Panc1 (cell line): ENCODE measurements around the gene LRP1B.

Experiments
- POLR2AphosphoS5 ChIP-seq: IDR thresholded peaks from 2 replicates; pipeline ENCODE4 v1.6.1; 2012; ENCODE audit warnings: mild to moderate bottlenecking, low read depth, low read length, moderate library complexity
- TF ChIP-seq, protein P1 (sequence below), 2 experiments: IDR thresholded peaks; 2 replicates each; pipeline ENCODE4 v1.6.1; 2011 to 2012; ENCODE audit warnings: low read depth in 2 of 2, control low read depth in 1 of 2, low read length in 1 of 2, mild to moderate bottlenecking in 1 of 2, moderate library complexity in 1 of 2; ENCODE audit not compliant: insufficient read depth in 1 of 2

DNA sequence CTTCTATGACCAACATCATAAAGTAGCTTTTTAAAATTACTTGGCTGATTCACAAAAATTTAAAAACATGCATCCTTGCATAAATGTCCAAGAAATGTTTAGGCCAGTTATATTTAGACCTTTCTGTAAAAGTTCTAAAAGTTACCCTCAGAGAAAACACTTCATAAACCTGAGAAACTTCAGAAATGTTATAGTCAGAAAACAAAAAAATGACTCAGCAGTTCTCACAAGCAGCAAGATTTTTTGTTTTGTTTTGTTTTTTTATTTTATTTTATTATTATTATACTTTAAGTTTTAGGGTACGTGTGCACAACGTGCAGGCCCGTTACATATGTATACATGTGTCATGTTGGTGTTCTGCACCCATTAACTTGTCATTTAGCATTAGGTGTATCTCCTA, 648.1 kb downstream of the LRP1B start:
- TF ChIP-seq, protein P1, sequence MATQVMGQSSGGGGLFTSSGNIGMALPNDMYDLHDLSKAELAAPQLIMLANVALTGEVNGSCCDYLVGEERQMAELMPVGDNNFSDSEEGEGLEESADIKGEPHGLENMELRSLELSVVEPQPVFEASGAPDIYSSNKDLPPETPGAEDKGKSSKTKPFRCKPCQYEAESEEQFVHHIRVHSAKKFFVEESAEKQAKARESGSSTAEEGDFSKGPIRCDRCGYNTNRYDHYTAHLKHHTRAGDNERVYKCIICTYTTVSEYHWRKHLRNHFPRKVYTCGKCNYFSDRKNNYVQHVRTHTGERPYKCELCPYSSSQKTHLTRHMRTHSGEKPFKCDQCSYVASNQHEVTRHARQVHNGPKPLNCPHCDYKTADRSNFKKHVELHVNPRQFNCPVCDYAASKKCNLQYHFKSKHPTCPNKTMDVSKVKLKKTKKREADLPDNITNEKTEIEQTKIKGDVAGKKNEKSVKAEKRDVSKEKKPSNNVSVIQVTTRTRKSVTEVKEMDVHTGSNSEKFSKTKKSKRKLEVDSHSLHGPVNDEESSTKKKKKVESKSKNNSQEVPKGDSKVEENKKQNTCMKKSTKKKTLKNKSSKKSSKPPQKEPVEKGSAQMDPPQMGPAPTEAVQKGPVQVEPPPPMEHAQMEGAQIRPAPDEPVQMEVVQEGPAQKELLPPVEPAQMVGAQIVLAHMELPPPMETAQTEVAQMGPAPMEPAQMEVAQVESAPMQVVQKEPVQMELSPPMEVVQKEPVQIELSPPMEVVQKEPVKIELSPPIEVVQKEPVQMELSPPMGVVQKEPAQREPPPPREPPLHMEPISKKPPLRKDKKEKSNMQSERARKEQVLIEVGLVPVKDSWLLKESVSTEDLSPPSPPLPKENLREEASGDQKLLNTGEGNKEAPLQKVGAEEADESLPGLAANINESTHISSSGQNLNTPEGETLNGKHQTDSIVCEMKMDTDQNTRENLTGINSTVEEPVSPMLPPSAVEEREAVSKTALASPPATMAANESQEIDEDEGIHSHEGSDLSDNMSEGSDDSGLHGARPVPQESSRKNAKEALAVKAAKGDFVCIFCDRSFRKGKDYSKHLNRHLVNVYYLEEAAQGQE (IDR thresholded peaks at IDR 0.05; ENCODE audit: insufficient read depth in 1 of 2, low read depth in 2 of 2, low read length in 1 of 2): no peak
- no peak for TF ChIP-seq POLR2AphosphoS5
